ENCODE results near the gene C1orf141. TPM values are rescaled to one million over a fixed set of nuclear protein-coding genes. Genes with fewer than 3 reads are reported as not detected.

The C1orf141 gene
- not detected for total RNA-seq
- polyA plus RNA-seq, result not detected
- total RNA-seq, result not detected

GRCh38 chr1:67134695-67135094, at the start of gene C1orf141:
Gene C1orf141 (minus strand): TSS chr1:67134970. CDS start chr1:67127240, 7,730 bp downstream.
- intact Hi-C loops (cut with micrococcal nuclease), result no loop called here
- H3K4me1 ChIP-seq (ENCODE audit: control insufficient read depth in 2 of 2, insufficient read depth in 2 of 2, low read length in 2 of 2), result no peaks in the 10 kb centered on the region
- Mint-ChIP-seq H3K27me3 (peaks cover 0 to 10% (median 5%) of the 10 kb centered on the region in 5 donors), H3K4me1 (peaks cover 9 to 22% (median 11%) of the 10 kb centered on the region in 7 donors), H3K36me3 (peaks cover 0 to 3% (median 0%) of the 10 kb centered on the region in 5 donors), H3K9me3 (no peaks in the 10 kb centered on the region), H3K27ac (peak within 1 kb of the TSS in 5 of 9 donors; percentile 26 to 81 (median 67)), H3K4me3 (peak within 1 kb of the TSS; percentile 81 to 95 (median 86))
- peak within 1 kb of the TSS; percentile 52 for H3K4me3 ChIP-seq (ENCODE audit: low read length)
- no peaks in the 10 kb centered on the region for H3K9me3 ChIP-seq (ENCODE audit: control insufficient read depth in 2 of 3, low read length in 3 of 3)
- POLR2A ChIA-PET, result interaction anchor here (1.4 to 2.4 kb wide), 4 partner anchors 10 to 81 kb away, joined by 3 to 10 read pairs (median 4); partner anchors contain the start of gene SLC35D1
- peak in 1 of 9 donors; percentile 18 for DNase-seq
- no peaks in the 10 kb centered on the region for H3K36me3 ChIP-seq (ENCODE audit: control insufficient read depth in 2 of 3, insufficient read depth in 3 of 3, low read length in 3 of 3)
- H3K27ac ChIP-seq (ENCODE audit: low read depth, low read length), result no peak within 1 kb of the TSS
- CTCF ChIA-PET, result interaction anchor here (0.6 to 1.5 kb wide), 3 partner anchors 9 to 77 kb away, joined by 3 to 5 read pairs (median 4); no protein-coding TSS in a partner anchor
- peak; percentile 48 for ATAC-seq
- H3K27me3 ChIP-seq (ENCODE audit: control insufficient read depth in 2 of 2, insufficient read depth in 2 of 2, low read length in 2 of 2), result no peaks in the 10 kb centered on the region

DNA sequence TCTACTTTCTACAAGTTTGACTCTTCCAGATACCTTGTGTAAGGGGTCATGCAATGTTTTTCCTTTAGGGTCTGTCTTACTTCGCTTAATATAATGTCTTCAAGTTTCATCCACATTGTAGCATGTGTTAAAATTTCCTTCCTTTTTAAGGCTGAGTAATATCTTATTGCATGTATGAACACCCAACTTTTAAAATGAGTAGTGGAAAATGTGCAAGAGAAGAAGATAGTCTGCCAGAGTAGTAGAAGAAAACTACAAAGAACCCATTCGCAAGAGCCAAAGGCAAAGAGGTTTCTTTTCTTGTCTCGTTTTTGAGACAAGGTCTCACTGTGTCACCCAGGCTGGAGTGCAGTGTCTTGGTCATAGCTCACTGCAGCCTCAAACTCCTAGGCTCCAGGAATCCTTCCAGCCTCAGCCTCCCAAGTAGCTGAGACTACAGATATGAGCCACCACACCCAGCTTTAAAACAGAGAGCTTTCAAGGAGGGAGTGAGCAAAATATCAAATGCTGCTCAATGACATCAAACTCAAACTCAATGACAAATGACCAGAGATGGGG, 40.8 kb upstream of the C1orf141 start:
- H3K9me3 Mint-ChIP-seq, result peaks cover 0 to 14% (median 2%) of the 10 kb centered on the region in 11 donors
- intact Hi-C loops (cut with micrococcal nuclease), result no loop called here
- DNase-seq, result no peak
- H3K27me3 Mint-ChIP-seq, result peaks cover 0 to 6% (median 0%) of the 10 kb centered on the region in 5 donors
- peak overlapping the region in 1 of 9 donors; percentile 3 for H3K27ac Mint-ChIP-seq
- Histone ChIP-seq H3K27ac (ENCODE audit: low read depth, low read length) (no peak overlapping the region), H3K4me3 (ENCODE audit: low read length) (no peak overlapping the region), H3K9me3 (ENCODE audit: control insufficient read depth in 2 of 3, low read length in 3 of 3) (no peaks in the 10 kb centered on the region), H3K36me3 (ENCODE audit: control insufficient read depth in 2 of 3, insufficient read depth in 3 of 3, low read length in 3 of 3) (no peaks in the 10 kb centered on the region), H3K4me1 (ENCODE audit: control insufficient read depth in 2 of 2, insufficient read depth in 2 of 2, low read length in 2 of 2) (peaks cover 22 to 24% of the 10 kb centered on the region in 2 donors), H3K27me3 (ENCODE audit: control insufficient read depth in 2 of 2, insufficient read depth in 2 of 2, low read length in 2 of 2) (no peaks in the 10 kb centered on the region)
- ATAC-seq, result no peak
- H3K4me1 Mint-ChIP-seq, result peaks cover 39 to 62% (median 51%) of the 10 kb centered on the region in 7 donors
- H3K36me3 Mint-ChIP-seq, result peaks cover 0 to 40% (median 0%) of the 10 kb centered on the region in 5 donors
- POLR2A ChIA-PET, result interaction anchor here (1.3 kb wide), 1 partner anchor 14 kb away, joined by 3 read pairs; no protein-coding TSS in a partner anchor
- CTCF ChIA-PET, result no interaction called here
- H3K4me3 Mint-ChIP-seq, result peak overlapping the region in 1 of 10 donors; percentile 54

- CTCF ChIA-PET, result no interaction called here
These were observed 40.0 kb upstream of the C1orf141 start for GRCh38 chr1:67174716-67175284.

GRCh38 chr1:67173988-67174387, 39.2 kb upstream of the C1orf141 start:
- ATAC-seq, result no peak
- Histone ChIP-seq H3K27ac (ENCODE audit: low read depth, low read length) (no peak overlapping the region), H3K4me1 (ENCODE audit: control insufficient read depth in 2 of 2, insufficient read depth in 2 of 2, low read length in 2 of 2) (peaks cover 29 to 34% of the 10 kb centered on the region in 2 donors), H3K9me3 (ENCODE audit: control insufficient read depth in 2 of 3, low read length in 3 of 3) (no peaks in the 10 kb centered on the region), H3K27me3 (ENCODE audit: control insufficient read depth in 2 of 2, insufficient read depth in 2 of 2, low read length in 2 of 2) (no peaks in the 10 kb centered on the region), H3K36me3 (ENCODE audit: control insufficient read depth in 2 of 3, insufficient read depth in 3 of 3, low read length in 3 of 3) (no peaks in the 10 kb centered on the region), H3K4me3 (ENCODE audit: low read length) (no peak overlapping the region)
- ChIA-PET POLR2A (no interaction called here), CTCF (no interaction called here)
- no peak overlapping the region for H3K27ac Mint-ChIP-seq
- H3K36me3 Mint-ChIP-seq, result peaks cover 0 to 37% (median 0%) of the 10 kb centered on the region in 5 donors
- H3K4me1 Mint-ChIP-seq, result peaks cover 36 to 66% (median 56%) of the 10 kb centered on the region in 7 donors
- peaks cover 0 to 13% (median 2%) of the 10 kb centered on the region in 11 donors for H3K9me3 Mint-ChIP-seq
- intact Hi-C loops (cut with micrococcal nuclease), result loop anchor here (2.0 to 5.0 kb wide), 4 partner anchors 21 to 513 kb away; partner anchors contain the start of genes GADD45A (in 1 of the 2), IL12RB2 (in 1 of the 2) and SERBP1 (in 1 of the 2)
- DNase-seq, result no peak
- peaks cover 0 to 3% (median 0%) of the 10 kb centered on the region in 5 donors for H3K27me3 Mint-ChIP-seq
- no peak overlapping the region for H3K4me3 Mint-ChIP-seq

More at GRCh38 chr1:67174716-67175284, 40.0 kb upstream of the C1orf141 start:
- Histone ChIP-seq H3K4me3 (ENCODE audit: low read length) (no peak overlapping the region), H3K27ac (ENCODE audit: low read depth, low read length) (no peak overlapping the region), H3K4me1 (ENCODE audit: control insufficient read depth in 2 of 2, insufficient read depth in 2 of 2, low read length in 2 of 2) (peaks cover 29 to 32% of the 10 kb centered on the region in 2 donors), H3K36me3 (ENCODE audit: control insufficient read depth in 2 of 3, insufficient read depth in 3 of 3, low read length in 3 of 3) (no peaks in the 10 kb centered on the region), H3K27me3 (ENCODE audit: control insufficient read depth in 2 of 2, insufficient read depth in 2 of 2, low read length in 2 of 2) (no peaks in the 10 kb centered on the region), H3K9me3 (ENCODE audit: control insufficient read depth in 2 of 3, low read length in 3 of 3) (no peaks in the 10 kb centered on the region)
- Mint-ChIP-seq H3K4me1 (peaks cover 43 to 66% (median 53%) of the 10 kb centered on the region in 7 donors), H3K9me3 (peaks cover 0 to 13% (median 2%) of the 10 kb centered on the region in 11 donors), H3K27ac (peak overlapping the region in 1 of 9 donors; percentile 60), H3K4me3 (peak overlapping the region in 1 of 10 donors; percentile 15), H3K36me3 (peaks cover 0 to 38% (median 0%) of the 10 kb centered on the region in 5 donors), H3K27me3 (peaks cover 0 to 4% (median 0%) of the 10 kb centered on the region in 5 donors)
- ATAC-seq (no peak), DNase-seq (no peak)
- intact Hi-C loops (cut with micrococcal nuclease), result loop anchor here (5.0 kb wide), 2 partner anchors 133 to 513 kb away; partner anchors contain the start of genes GADD45A (in 1 of the 2) and IL12RB2 (in 1 of the 2)
- POLR2A ChIA-PET, result no interaction called here

GRCh38 chr1:67171978-67172377, 37.2 kb upstream of the C1orf141 start:
- ChIA-PET POLR2A (interaction anchor here (0.6 to 1.0 kb wide), 3 partner anchors 16 to 199 kb away, joined by 3 read pairs; no protein-coding TSS in a partner anchor), CTCF (interaction anchor here (0.6 to 6.4 kb wide), 6 partner anchors 20 to 328 kb away, joined by 3 to 49 read pairs (median 4); no protein-coding TSS in a partner anchor)
- Histone ChIP-seq H3K4me3 (ENCODE audit: low read length) (peak overlapping the region; percentile 1), H3K27ac (ENCODE audit: low read depth, low read length) (no peak overlapping the region), H3K9me3 (ENCODE audit: control insufficient read depth in 2 of 3, low read length in 3 of 3) (no peaks in the 10 kb centered on the region), H3K27me3 (ENCODE audit: control insufficient read depth in 2 of 2, insufficient read depth in 2 of 2, low read length in 2 of 2) (no peaks in the 10 kb centered on the region), H3K4me1 (ENCODE audit: control insufficient read depth in 2 of 2, insufficient read depth in 2 of 2, low read length in 2 of 2) (peaks cover 29 to 34% of the 10 kb centered on the region in 2 donors), H3K36me3 (ENCODE audit: control insufficient read depth in 2 of 3, insufficient read depth in 3 of 3, low read length in 3 of 3) (no peaks in the 10 kb centered on the region)
- Mint-ChIP-seq H3K36me3 (peaks cover 0 to 20% (median 0%) of the 10 kb centered on the region in 5 donors), H3K27ac (peak overlapping the region; percentile 15 to 88 (median 75)), H3K27me3 (peaks cover 0 to 3% (median 0%) of the 10 kb centered on the region in 5 donors), H3K9me3 (peaks cover 0 to 5% (median 0%) of the 10 kb centered on the region in 11 donors), H3K4me3 (peak overlapping the region; percentile 14 to 82 (median 76)), H3K4me1 (peaks cover 36 to 73% (median 57%) of the 10 kb centered on the region in 7 donors)
- DNase-seq (peak in 7 of 9 donors; percentile 33 to 77 (median 64)), ATAC-seq (peak; percentile 65)
- intact Hi-C loops (cut with micrococcal nuclease), result loop anchor here (1.0 to 5.0 kb wide), 13 partner anchors 9 to 515 kb away; partner anchors contain the start of genes GADD45A (in 1 of the 2), IL12RB2 (in 1 of the 2) and SERBP1 (in 1 of the 2)

GRCh38 chr1:67171574-67171955, 36.8 kb upstream of the C1orf141 start:
- peak overlapping the region in 8 of 9 donors; percentile 19 to 88 (median 76) for H3K27ac Mint-ChIP-seq
- peaks cover 0 to 3% (median 0%) of the 10 kb centered on the region in 5 donors for H3K27me3 Mint-ChIP-seq
- Histone ChIP-seq H3K4me1 (ENCODE audit: control insufficient read depth in 2 of 2, insufficient read depth in 2 of 2, low read length in 2 of 2) (peaks cover 29 to 34% of the 10 kb centered on the region in 2 donors), H3K27ac (ENCODE audit: low read depth, low read length) (no peak overlapping the region), H3K4me3 (ENCODE audit: low read length) (peak overlapping the region; percentile 1), H3K9me3 (ENCODE audit: control insufficient read depth in 2 of 3, low read length in 3 of 3) (no peaks in the 10 kb centered on the region), H3K27me3 (ENCODE audit: control insufficient read depth in 2 of 2, insufficient read depth in 2 of 2, low read length in 2 of 2) (no peaks in the 10 kb centered on the region), H3K36me3 (ENCODE audit: control insufficient read depth in 2 of 3, insufficient read depth in 3 of 3, low read length in 3 of 3) (no peaks in the 10 kb centered on the region)
- DNase-seq (peak in 1 of 9 donors; percentile 4), ATAC-seq (no peak)
- H3K4me3 Mint-ChIP-seq, result peak overlapping the region; percentile 14 to 82 (median 76)
- peaks cover 0 to 18% (median 0%) of the 10 kb centered on the region in 5 donors for H3K36me3 Mint-ChIP-seq
- CTCF ChIA-PET, result interaction anchor here (0.9 to 6.4 kb wide), 5 partner anchors 22 to 329 kb away, joined by 3 to 49 read pairs (median 4); no protein-coding TSS in a partner anchor
- peaks cover 0 to 5% (median 0%) of the 10 kb centered on the region in 11 donors for H3K9me3 Mint-ChIP-seq
- POLR2A ChIA-PET, result interaction anchor here (0.9 to 1.8 kb wide), 5 partner anchors 16 to 258 kb away, joined by 3 to 8 read pairs (median 5); partner anchors contain the start of gene SERBP1
- peaks cover 36 to 73% (median 57%) of the 10 kb centered on the region in 7 donors for H3K4me1 Mint-ChIP-seq
- intact Hi-C loops (cut with micrococcal nuclease), result loop anchor here (1.0 to 5.0 kb wide), 9 partner anchors 8 to 516 kb away; partner anchors contain the start of genes GADD45A (in 1 of the 2) and IL12RB2 (in 1 of the 2)

All from naive thymus-derived CD4-positive, alpha-beta T cell (primary cell).